Measurements from ENCODE around the gene SPSB4. TPM values are rescaled to one million over a fixed set of nuclear protein-coding genes. Genes with fewer than 3 reads are reported as not detected.

SPSB4 gene
- total and polyA plus RNA-seq, 2 donors (not counting 3 experiments of a cell fraction or from before 2014, with no cell fraction given): 0.06 to 0.22 TPM

GRCh38 chr3:141080431-141080830, 29.3 kb downstream of the SPSB4 start:
- no peak overlapping the region for H3K9ac ChIP-seq (replicated peaks; ENCODE audit: extremely low read depth, insufficient read depth, low read length)
- no peaks in the 10 kb centered on the region for H3K79me2 ChIP-seq (ENCODE audit: control insufficient read depth, insufficient read depth, low read length)
- H4K20me1 ChIP-seq (replicated peaks; ENCODE audit: control insufficient read depth, extremely low read depth, insufficient read depth, low read length): no peaks in the 10 kb centered on the region
- dilution Hi-C loops (cut with MboI; ENCODE audit: extremely low pct_ligation_motif_present, low sequenced_read_pairs): no loop called here
- no peak overlapping the region for H3K4me3 ChIP-seq (replicated peaks in 1 of 3; ENCODE audit: insufficient read depth in 1 of 3, low read depth in 1 of 3, low read length in 3 of 3)
- H3K36me3 ChIP-seq (ENCODE audit: control insufficient read depth in 2 of 2, extremely low read depth in 1 of 2, insufficient read depth in 2 of 2, low read length in 2 of 2): no peaks in the 10 kb centered on the region
- no peak overlapping the region for H3K4me2 ChIP-seq (ENCODE audit: insufficient read depth, low read length)
- TF ChIP-seq POLR2AphosphoS5 (IDR thresholded peaks at IDR 0.05; ENCODE audit: insufficient read depth, low read depth, low read length) (no peak), GATA2 (IDR thresholded peaks at IDR 0.05; ENCODE audit: insufficient read depth, insufficient read length, low read depth, low read length) (no peak), JUN (IDR thresholded peaks at IDR 0.05; ENCODE audit: borderline replicate concordance, insufficient read depth, insufficient read length, low read depth) (no peak), EZH2 (IDR thresholded peaks at IDR 0.05; ENCODE audit: borderline replicate concordance, low read depth, low read length, severe bottlenecking) (no peak), FOS (IDR thresholded peaks at IDR 0.05; ENCODE audit: borderline replicate concordance, insufficient read depth, low read length) (no peak), POLR2A (IDR thresholded peaks at IDR 0.05; ENCODE audit: low read depth, low read length) (no peak), CTCF (IDR thresholded peaks at IDR 0.05; ENCODE audit: extremely low read depth in 1 of 2, insufficient read depth in 1 of 2, low read depth in 1 of 2, low read length in 2 of 2) (no peak), MYC (IDR thresholded peaks at IDR 0.05; ENCODE audit: low read depth, low read length) (no peak), MAX (IDR thresholded peaks at IDR 0.05; ENCODE audit: insufficient read depth, insufficient read length) (no peak)
- DNase-seq (ENCODE audit: low read depth, low spot score) (no peak), FAIRE-seq (no peak)
- intact Hi-C loops (cut with micrococcal nuclease): no loop called here
- H2AFZ ChIP-seq (ENCODE audit: low read depth, low read length): no peak overlapping the region
- H3K4me1 ChIP-seq (ENCODE audit: control insufficient read depth, extremely low read depth, insufficient read depth, low read length): no peaks in the 10 kb centered on the region
- H3K27ac ChIP-seq (ENCODE audit: insufficient read depth, low read depth, low read length): no peak overlapping the region
- no peaks in the 10 kb centered on the region for H3K9me1 ChIP-seq (replicated peaks; ENCODE audit: control insufficient read depth, extremely low read depth, insufficient read depth, low read length)
- ChIA-PET CTCF (no interaction called here), POLR2A (no interaction called here)
- no TSS peak for BruUV-seq (replicated peaks)
- no peaks in the 10 kb centered on the region for H3K9me3 ChIP-seq (replicated peaks; ENCODE audit: control insufficient read depth, insufficient read depth, low read length)
- no peaks in the 10 kb centered on the region for H3K27me3 ChIP-seq (ENCODE audit: control insufficient read depth in 2 of 2, insufficient read depth in 2 of 2, low read length in 2 of 2)
